Measurements from ENCODE around the gene WDR82.

Gene WDR82

DNA sequence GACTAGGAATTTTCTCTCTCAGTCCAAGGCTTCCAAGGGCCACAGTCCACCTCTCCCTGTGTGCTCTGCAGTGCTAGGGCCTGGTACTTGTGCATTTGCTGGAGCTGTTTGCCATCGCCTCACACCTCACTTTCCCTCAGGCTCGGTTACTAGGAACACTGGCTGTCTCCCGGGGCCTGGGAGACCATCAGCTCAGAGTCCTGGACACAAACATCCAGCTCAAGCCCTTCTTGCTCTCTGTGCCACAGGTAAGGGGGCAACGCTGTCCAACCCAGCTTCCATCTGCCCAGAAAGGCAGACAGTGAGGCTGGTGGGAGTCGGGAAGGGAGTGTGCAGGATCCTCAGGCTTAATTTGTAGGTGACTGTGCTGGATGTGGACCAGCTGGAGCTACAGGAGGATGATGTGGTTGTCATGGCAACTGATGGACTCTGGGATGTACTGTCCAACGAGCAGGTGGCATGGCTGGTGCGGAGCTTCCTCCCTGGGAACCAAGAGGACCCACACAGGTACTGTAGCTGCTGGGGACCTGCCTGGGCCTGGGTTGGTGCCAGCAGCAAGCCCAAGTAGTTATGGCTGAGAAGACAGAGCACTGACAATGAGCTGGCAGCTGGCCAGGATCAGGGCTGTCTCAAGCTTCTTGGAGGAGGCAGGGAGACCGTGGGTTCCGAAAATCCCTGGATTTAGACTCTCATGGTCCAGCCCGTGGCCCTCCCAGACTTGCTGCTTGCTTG lies 29.5 kb downstream of the WDR82 start:
- no peak for DNase-seq (ENCODE audit: low read depth, low spot score)
- H3K4me3 ChIP-seq (ENCODE audit: low read depth, low read length), result no peak overlapping the region
- TF ChIP-seq, protein P1, sequence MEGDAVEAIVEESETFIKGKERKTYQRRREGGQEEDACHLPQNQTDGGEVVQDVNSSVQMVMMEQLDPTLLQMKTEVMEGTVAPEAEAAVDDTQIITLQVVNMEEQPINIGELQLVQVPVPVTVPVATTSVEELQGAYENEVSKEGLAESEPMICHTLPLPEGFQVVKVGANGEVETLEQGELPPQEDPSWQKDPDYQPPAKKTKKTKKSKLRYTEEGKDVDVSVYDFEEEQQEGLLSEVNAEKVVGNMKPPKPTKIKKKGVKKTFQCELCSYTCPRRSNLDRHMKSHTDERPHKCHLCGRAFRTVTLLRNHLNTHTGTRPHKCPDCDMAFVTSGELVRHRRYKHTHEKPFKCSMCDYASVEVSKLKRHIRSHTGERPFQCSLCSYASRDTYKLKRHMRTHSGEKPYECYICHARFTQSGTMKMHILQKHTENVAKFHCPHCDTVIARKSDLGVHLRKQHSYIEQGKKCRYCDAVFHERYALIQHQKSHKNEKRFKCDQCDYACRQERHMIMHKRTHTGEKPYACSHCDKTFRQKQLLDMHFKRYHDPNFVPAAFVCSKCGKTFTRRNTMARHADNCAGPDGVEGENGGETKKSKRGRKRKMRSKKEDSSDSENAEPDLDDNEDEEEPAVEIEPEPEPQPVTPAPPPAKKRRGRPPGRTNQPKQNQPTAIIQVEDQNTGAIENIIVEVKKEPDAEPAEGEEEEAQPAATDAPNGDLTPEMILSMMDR (IDR thresholded peaks at IDR 0.05; ENCODE audit: low read depth, low read length), result no peak
- in situ Hi-C loops (cut with HindIII; ENCODE audit: low sequenced_read_pairs), result no loop called here

DNA sequence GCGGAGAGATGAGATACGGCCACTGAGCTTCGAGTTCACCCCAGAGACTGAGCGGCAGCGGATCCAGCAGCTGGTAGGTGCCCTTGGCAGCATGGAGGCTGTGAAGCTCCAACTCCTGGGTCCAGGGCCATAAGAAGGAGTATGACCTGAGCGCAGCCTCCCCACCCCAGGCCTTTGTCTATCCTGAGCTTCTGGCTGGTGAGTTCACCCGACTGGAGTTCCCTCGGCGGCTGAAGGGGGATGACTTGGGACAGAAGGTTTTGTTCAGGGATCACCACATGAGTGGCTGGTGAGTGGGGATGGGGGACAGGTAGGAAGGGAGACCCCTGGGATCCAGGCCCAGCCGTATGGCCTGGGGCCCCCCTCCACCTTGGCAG lies 30.3 kb downstream of the WDR82 start:
- no peak for DNase-seq (ENCODE audit: low read depth, low spot score)

DNA sequence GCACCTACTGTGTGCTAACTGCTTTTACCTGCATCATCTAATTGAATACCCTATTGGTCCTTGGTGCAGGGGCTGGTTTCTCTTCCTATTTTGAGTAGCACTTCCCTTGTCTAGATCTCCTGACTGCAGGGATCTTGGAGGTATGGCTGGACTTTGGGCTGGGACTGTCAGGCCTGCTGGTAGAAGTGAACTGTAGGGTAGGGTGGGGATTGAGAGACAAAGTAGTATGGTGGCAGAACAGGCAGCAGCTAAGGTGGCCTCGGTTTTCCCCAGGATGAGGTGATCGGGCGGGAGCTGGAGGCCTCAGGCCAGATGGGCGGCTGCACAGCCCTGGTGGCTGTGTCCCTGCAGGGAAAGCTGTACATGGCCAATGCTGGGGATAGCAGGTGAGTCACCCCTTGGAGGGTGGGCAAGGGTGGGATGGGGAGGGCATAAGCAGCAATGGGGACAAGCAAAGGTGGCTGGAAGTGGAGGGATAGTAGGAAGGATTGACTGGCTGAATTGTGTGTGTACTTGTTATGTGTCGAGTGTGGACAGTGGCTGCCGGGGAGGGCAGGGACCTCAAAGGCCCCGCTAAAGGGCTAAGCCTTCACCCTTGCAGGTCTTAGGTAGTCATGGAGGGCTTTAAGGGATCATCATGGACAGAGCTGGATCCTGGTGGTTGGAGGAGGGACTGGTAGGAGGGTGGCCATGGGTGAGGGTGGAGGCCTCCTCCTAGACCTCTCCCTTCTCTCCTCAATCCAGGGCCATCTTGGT lies 30.9 kb downstream of the WDR82 start:
- DNase-seq (ENCODE audit: low read depth, low spot score), result no peak
- no peak overlapping the region for H3K4me3 ChIP-seq (ENCODE audit: low read depth, low read length)
- in situ Hi-C loops (cut with HindIII; ENCODE audit: low sequenced_read_pairs), result no loop called here
- TF ChIP-seq, protein P1 (IDR thresholded peaks at IDR 0.05; ENCODE audit: low read depth, low read length), result no peak

More for the DNA sequence above, 30.3 kb downstream of the WDR82 start:
- in situ Hi-C loops (cut with HindIII; ENCODE audit: low sequenced_read_pairs), result no loop called here
- TF ChIP-seq, protein P1 (IDR thresholded peaks at IDR 0.05; ENCODE audit: low read depth, low read length), result no peak
- H3K4me3 ChIP-seq (ENCODE audit: low read depth, low read length), result no peak overlapping the region

DNA sequence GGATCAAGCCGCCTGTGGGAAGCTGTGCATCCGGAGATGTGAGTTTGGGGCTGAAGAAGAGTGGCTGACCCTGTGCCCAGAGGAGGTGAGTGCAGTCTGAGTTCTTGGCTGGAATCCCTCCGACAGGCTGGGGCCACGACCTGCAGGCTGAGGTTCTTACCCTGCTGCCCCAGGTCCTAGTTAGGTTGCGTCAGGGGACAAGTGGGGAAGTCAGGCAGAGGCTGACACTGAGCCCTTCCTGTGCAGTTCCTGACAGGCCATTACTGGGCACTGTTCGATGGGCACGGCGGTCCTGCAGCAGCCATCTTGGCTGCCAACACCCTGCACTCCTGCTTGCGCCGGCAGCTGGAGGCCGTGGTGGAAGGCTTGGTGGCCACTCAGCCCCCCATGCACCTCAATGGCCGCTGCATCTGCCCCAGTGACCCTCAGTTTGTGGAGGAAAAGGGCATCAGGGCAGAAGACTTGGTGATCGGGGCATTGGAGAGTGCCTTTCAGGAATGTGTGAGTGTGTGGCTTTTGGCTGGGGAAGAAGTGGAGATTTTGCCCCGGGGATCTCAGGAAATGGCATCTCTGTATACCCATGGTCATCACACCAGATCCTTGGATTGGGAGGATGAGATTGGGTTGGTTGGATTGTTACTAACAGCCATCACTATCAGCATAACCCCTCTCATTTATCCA lies 31.6 kb downstream of the WDR82 start:
- in situ Hi-C loops (cut with HindIII; ENCODE audit: low sequenced_read_pairs), result no loop called here
- no peak for DNase-seq (ENCODE audit: low read depth, low spot score)
- no peak overlapping the region for H3K4me3 ChIP-seq (ENCODE audit: low read depth, low read length)

DNA sequence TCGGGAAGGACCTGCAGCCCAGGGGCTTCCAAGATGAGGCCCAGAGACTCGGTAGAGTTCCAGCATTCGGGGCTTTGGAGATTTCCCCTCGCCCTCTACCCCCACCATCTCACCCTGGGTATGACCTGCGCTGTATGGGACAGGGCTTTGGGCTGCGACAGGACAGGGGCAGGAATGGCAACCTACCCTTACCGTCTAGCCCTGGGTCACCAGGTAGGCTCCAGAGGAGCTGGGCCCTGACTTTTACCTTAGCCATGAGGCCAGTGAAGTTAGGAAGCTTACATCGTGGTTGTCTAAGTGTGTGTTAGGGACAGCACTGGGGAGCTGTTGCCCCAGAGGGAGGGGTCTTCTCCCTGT lies 32.2 kb downstream of the WDR82 start:
- TF ChIP-seq, protein P1 (IDR thresholded peaks at IDR 0.05; ENCODE audit: low read depth, low read length), result no peak
- peak overlapping the region; percentile 49 for H3K4me3 ChIP-seq (ENCODE audit: low read depth, low read length)
- DNase-seq (ENCODE audit: low read depth, low spot score), result no peak
- in situ Hi-C loops (cut with HindIII; ENCODE audit: low sequenced_read_pairs), result no loop called here

More for the DNA sequence above, 31.6 kb downstream of the WDR82 start:
- TF ChIP-seq, protein P1 (IDR thresholded peaks at IDR 0.05; ENCODE audit: low read depth, low read length), result no peak

DNA sequence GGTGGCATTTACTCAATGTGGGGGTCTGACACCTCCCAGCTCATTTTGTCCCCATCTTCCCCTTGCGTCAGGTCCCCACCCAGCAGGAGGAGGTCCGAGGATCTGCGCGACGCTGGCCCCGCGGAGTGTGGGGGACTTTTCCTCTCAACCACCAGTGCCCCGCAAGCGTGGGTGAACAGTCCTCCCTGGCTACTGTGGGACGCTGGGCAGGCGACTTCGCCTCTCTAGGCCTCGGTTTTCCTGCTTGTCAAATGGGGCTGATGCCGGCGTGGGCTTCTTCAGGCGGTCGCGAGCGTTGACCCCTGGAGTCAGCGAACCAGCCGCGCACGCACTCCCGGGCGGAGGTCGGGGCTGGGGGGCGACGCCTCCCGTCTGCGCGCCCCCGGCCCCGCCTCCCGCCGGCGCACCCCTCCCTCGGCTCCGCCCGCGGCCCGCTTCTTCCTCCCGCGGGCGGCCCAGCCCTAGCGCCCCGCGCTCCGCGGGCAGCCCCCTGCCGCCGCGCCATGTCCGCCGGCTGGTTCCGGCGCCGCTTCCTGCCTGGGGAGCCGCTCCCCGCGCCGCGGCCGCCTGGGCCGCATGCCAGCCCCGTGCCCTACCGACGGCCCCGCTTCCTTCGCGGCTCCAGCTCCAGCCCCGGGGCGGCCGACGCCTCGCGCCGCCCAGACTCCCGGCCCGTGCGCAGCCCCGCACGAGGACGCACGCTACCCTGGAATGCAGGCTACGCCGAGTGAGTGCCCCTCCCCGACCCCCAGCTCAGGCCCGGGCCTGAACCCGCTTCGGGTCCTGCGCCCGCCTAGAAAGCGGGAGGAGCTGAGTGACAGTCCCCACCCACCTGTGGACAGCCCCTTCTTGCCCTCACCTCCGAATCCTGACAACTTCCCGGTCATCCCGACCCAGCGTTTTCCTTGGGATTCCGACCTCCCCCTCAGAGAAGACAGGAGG lies 32.9 kb downstream of the WDR82 start, which contains the start of gene PPM1M:
PPM1M (plus strand) TSS at position 438 of the 942 bp plus-strand sequence; CDS start at position 504, 66 bp downstream.
- TF ChIP-seq, protein P1 (IDR thresholded peaks at IDR 0.05; ENCODE audit: low read depth, low read length), result no peak
- in situ Hi-C loops (cut with HindIII; ENCODE audit: low sequenced_read_pairs), result no loop called here
- peak within 1 kb of the TSS; percentile 49 for H3K4me3 ChIP-seq (ENCODE audit: low read depth, low read length)
- DNase-seq (ENCODE audit: low read depth, low spot score), result peak; percentile 33

All from astrocyte of the spinal cord (primary cell).